ENCODE data around the gene COX15.
A peak's percentile ranks its signal among the peaks of the same experiment; 100 is the strongest.
"Not testable (repeated sequence)": the region's sequence is repeated elsewhere in the genome, so short reads cannot be mapped to it uniquely, and the experiment has no call there.

Gene COX15

DNA sequence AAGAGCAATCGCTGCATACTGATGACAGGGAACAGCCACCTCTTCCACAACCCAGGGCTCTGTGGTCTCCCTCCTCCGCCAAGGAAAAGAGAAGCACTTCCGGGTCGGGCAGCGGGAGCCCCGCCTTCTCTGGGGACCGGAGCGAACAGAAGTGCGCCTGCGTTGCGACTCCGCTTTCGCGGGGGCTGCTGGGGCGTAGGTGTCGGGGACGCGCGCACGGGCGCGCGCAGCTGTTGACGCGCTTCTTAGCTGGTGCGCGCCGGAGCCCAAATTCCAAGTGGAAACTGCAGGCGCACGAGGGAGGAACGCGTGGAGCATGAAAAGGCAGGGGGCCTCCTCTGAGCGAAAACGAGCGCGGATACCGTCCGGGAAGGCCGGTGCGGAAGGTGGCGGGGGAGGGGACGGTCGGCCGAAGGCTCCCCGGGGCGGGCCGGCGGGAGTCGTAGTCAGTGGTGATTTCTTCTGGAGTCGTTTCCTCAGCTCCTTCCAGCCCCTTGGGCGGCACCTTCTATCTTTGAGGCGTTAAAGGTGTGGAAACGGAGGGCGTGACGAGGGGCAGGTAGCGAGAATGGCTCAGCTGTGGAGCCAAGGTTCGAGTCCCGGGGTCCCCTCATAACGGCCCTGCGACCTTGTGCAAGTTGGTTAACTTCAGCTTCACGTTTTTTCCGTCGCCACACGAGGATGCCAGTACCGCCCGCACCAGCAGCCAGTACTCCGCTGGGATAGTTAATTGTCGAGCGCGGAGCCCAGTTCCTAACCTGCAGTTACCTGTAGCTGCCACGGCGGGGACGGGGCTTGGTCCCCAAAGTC, at the start of gene COX15, which contains the start of gene CUTC:
Gene COX15 (minus strand): TSS at position 95 of the 810 bp plus-strand sequence. CDS start 78 bp downstream, at position 17.
Gene CUTC (plus strand): TSS at position 202 of the 810 bp plus-strand sequence. CDS start 115 bp downstream, at position 317.
- DNase-seq (ENCODE audit: low spot score), result peak; percentile 96

DNA sequence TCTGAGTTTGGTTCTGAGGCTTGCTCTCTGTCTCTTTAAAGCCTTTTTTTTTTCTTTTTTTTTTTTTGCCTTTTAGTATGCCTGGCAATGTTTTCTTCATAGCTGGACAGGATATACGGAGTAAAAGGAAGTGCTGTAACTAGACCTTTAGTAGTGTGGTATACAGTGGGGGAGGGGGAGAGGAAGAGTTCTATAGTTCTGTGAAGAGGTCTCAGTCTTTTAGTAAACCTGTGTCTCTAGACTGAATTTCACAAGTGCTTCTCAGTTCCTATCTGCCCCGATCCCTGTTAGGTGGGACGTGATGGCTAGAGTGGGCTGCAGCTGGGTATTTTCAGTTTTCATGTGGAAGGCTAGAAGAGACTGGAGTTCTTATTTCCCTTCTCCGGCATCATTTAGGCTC, 47.4 kb upstream of the COX15 start:
- DNase-seq (ENCODE audit: low spot score), result peak; percentile 39

DNA sequence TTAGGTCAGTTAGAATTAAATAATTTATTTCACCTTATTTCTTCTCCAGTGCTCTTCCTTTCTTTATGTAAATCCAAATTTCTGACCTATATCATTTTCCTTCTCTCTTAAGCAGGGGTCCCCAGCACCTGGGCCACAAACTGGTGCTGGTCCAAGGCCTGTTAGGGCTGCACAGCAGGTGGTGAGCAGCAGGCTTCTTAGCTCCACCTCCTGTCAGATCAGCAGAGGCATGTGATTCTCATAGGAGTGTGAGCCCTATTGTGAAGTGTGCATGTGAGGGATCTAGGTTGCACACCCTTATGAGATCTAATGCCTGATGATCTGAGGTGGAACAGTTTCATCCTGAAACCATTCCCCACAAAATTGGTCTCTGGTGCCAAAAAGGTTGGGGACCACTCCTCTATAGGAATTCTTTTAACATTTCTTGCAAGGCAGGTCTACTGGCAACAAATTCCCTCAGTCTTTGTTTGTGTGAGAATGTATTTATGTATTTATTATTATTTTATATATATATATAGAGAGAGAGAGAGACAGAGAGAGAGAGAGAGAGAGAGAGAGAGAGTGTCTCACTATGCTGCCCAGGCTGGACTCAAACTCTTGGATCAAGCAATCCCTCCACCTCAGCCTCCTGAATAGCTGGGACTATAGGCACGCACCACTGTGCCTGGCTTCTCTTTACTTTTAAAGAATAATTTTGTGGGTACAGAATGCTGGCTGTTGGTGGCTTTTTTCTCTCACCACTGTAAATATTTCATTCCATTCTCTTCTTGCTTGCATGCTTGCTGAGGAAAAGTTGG, 46.2 kb upstream of the COX15 start:
- DNase-seq (ENCODE audit: low spot score), result peak; percentile 76

DNA sequence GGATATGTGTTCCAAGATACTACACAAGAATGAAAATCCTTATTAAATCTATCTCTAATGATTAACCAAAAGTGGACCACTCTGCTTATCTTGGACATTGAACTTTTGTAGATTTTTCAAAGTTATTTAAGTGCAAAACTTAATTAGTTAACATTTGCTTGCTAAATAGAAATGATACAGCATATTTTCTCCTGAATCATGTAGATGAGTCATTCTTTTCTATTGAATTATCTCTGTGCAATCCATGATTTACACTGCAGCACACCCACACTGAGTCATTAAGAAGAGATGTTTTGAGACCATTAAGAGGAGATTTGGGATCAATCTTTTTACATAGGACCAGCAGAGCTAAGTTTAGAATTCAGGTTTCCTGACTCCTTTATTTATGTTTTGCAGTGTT, 43.9 kb upstream of the COX15 start:
- DNase-seq (ENCODE audit: low spot score), result no peak

DNA sequence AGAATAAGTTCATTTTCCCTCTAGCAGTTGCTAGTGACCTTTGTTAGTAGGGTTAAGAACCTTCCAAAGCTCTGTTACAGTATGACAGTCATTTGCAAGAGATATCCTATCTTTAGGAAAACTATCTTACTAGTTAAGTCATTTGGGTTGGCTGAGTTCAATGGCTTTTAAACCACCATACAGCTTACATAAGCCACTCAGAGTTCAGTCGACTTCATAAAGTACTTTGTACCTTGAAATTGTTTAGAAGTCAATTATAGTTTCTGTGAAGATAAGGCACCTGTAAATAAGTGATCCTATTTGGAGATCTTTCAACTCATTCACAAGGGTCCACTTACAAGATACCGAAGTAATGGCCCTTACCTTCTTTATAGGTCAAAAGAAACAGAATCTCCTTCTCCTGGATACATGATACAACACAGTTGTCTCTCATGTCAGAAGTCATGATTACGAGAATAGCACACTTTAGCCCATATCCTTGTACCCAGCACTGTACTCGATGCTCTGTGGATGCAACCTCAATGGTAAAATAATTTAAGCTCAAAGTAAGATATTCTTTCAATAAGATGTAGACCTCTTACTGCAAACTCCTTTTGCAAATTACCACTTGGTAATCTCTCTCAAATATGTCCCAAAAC, 38.6 kb upstream of the COX15 start:
- no peak for DNase-seq (ENCODE audit: low spot score)

DNA sequence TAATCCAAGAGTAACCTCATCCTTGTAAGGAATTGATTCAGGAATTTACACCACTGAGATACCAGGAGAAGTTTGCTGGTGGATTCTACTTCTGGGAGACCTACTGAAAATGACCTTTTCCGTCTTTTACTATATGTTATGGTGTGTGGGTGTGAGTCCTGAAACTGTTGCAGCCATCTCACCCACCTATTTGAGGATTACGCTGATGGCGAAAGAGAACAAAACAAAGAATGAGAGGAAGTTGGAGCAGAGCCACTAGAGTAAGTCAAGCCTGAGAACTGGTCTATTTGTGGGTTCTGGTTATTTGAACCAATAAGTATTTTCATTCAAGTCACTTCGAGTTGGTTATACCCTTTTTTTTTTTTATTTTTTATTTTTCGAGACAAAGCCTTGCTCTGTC, 37.8 kb upstream of the COX15 start:
- DNase-seq (ENCODE audit: low spot score), result no peak

DNA sequence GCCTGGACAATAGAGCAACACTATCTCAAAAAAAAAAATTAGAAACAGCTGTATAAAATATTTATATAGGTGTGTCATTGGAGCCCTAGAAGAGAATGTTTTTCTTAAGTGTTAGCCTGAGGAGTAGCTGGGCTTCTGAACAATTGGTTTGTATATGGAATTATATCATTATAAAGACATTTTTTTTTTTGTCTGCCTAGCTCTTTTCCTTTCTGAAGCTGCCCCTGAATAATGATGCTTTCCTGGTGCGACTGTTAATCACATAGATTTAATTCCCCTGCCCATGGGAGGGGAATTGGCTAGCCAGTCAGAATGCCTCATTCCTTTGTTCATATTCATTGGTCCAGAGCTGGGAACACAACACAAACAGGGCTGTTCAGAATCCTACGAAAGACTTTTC, 36.6 kb upstream of the COX15 start:
- DNase-seq (ENCODE audit: low spot score), result no peak

DNA sequence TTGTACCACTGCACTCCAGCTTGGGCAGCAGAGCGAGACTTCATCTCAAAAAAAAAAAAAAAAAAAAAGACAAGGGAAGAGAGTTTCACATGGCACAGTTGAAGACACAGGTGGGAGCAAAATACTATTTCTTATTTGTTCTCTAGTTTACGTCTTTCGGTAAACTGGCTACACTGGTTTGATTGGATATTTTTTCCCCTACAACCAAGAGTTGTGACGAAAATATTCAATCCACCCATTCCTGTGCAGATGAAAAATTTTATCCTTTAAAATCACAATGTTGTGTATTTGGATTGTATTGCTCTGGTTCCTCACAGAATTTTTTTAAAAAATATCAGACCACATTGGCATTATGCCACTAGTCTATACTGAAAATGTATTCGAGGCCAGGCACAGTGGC, 36.0 kb upstream of the COX15 start:
- no peak for DNase-seq (ENCODE audit: low spot score)

DNA sequence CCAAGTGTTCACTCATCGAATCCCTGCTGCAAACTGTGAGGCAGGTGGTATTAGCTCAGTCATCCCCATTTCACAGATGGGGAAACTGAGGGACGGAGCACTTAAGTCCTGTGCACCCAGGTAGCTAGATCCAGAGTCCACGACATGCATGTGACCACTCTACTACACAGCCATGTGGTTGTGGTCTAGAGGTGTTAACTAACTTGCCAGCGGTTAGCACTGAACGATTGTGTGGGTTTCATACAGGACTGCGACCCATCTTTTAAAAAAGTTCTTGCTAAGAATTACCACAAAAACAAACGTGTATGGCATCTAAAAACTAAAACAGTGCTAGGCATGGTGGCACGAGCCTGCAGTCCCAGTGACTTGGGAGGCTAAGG, 34.4 kb upstream of the COX15 start:
- DNase-seq (ENCODE audit: low spot score), result no peak

DNA sequence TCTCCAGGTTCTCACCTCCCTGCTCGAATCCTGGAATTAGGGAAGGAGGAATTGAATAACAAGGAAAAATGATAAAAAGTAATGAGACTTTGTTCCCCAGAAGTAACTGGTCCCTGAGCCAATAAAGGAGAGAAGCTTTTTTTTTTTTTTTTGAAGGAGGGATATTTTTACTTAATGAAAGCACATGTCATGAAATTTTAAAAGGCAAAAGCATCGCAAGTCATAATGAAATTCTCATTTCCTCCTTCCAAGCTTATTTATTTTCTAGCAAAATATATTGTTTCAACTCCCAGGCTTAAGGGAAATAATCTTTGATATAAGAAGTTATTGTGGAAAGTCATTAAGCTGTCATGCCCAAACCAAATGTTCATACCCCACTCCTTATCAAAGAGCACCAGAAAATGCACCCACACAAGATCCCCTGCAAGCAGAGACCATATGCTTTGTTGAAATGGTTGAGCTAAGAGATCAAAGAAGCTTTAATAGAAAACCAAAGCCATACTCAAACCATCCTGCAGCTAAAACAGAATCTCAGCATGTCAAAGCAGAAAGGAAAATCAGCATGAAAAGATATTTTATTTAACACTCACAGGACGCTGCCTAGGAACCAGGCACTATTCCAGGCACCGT, 33.9 kb upstream of the COX15 start:
- DNase-seq (ENCODE audit: low spot score), result no peak

DNA sequence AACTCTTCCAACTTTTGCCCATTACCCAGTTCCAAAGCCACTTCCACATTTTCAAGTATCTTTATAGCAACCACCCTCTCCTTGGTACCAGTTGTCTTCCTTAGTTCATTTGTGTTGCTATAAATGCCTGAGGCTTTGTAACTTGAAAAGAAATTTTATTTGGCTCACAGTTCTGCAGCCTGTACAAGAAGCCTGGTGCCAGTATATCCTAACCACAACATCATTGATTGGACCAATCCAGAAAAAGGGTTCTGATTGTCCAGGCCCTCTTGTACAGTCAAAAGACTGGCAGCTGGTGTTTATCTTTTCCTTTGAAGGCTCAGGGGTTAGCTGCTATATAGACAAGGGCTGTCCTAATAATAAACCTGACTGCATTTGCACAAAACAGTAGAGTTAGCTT, 29.4 kb upstream of the COX15 start:
- no peak for DNase-seq (ENCODE audit: low spot score)

DNA sequence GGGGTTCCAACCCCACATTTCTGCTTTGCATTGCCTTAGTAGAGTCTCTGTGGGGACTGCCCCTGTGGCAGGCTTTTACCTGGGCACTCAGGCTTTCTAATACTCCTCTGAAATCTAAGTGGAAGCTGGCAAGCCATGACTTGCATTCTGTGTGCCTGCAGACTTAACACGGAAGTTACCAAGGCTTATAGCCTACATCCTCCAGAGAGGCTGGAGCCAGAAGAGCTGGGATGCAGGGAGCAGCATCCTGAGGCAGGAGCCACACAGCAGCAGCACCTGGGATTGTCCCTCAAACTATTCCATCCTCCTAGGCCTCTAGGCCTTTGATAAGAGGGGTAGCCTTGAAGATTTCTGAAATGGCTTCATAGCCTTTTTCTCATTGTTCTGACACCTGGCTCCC, 28.4 kb upstream of the COX15 start:
- no peak for DNase-seq (ENCODE audit: low spot score)

DNA sequence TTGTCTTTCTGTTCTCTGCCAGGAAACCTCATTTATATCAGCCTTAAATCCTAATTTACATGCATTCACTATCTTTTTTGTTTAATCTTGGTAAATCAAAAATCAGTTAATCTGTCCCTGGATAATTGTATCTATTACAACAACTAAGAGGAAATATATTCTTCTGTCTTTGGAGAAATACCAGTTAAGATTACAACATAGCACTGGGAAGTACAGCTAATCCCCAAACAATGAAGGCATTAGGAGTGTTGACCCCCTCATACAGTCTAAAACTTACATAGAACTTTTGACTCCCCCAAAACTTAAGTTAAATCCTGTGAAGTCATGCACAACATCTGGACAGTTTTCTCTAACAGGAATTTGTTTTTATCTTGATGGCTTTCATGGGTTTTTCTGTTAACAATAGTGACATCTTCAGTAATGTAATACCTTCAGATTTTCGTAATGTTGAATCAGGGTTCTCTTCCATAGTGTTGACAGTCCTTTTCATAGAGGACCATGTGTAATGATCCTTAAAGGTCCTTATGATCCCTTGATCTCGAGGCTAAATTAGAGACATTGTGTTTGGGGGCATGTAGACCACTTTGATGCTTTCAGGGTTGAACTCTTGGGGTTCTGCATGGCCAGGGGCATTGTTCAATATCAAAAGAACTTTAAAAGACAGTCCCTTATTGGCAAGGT, 26.4 kb upstream of the COX15 start:
- no peak for DNase-seq (ENCODE audit: low spot score)

DNA sequence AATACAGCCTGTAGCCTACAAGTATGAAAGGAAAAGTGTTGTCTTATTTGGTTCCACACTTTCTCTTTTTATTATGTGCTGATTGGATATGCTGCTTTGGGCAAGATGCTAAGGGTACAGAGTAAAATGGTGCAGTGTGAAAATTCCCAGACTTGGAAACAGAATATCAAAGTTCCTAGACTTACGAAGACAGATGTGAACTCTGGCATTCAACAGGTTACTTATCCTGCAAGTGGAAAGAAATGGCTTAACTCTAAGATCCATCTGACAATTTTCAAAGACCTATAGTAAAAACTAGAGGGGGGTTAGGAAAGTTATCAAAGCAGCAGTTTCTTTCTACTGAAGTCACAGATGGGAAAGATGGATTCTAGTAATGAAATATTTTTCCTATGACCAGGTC, 24.2 kb upstream of the COX15 start:
- DNase-seq (ENCODE audit: low spot score), result no peak

DNA sequence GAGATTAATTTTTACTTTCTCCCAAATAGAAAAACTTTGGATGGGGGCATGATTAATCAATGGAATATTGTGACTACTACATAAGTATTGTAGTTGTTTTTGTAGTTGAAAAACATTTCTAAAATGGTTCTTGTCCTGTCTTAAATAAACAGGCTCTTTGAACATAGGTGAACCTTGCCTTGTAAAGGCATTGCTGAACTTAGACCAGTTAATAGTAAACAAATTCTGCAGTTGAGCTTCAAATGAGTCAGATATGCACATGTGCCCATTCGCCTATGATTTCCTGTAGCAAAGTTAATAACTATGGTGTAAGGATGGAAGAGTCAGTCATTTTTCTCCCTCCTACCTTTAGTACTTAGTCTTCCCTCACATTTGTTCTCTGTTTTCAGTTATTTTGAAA, 22.7 kb upstream of the COX15 start:
- no peak for DNase-seq (ENCODE audit: low spot score)

DNA sequence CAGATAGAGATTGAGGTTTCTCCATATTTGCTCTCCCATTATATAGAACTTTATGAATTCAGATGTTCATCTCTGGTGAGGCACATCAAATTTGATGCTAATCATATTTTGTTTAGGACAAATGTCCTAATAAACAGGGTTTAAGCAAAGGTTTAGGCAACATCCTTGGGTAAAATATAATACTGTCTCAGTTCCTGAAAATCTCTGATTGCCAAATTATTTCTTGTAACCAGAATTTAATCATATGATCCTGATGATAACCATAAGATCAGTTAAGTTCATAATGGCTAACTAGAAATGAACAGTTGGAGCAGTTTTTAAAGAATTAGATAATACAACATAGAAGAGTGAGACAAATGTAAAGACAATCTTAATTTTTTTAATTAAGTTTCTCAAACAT, 18.7 kb upstream of the COX15 start:
- DNase-seq (ENCODE audit: low spot score), result no peak

DNA sequence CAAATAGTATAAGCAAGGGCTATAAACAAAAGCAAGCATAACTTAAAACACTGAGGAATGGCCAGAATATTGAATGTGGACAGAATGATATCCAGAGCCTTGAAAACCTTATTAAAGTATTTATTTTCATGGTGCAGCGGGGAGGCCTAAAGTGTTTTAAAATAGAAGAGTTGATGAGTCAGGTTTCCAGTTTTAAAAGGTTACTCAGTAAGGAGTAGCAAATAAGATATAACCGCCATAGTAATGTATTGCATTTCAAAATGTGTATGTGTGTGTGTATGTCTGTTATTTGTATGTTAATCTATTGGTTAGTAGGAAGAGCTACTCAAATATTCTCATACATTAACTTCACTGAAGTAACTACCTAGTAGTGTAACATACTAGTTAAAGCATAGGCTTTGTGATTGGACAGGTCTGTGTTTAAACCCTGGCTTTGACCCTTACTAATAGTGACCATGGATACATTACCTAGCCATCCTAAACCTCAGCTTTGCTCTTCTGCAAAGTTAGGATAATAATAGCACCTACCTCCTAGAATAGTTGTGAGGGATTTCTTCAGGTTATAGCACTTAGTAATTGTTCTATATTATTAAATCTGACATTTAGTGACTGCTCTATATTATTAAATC, 17.0 kb upstream of the COX15 start:
- no peak for DNase-seq (ENCODE audit: low spot score)

DNA sequence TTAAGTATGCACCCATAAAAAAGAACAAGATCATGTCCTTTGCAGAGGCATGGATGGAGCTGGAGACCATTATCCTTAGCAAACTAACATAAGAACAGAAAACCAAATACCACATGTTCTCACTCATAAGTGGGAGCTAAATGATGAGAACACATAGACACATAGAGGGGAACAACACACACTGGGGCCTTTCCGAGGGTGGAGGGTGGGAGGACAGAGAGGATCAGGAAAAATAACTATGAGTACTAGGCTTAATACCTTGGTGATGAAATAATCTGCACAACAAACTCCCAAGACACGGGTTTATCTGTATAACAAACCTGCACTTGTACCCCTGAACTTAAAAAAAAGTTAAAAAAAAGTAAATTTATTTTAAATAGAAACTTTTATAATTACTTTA, 14.2 kb upstream of the COX15 start:
- not testable (repeated sequence) for DNase-seq (ENCODE audit: low spot score)

DNA sequence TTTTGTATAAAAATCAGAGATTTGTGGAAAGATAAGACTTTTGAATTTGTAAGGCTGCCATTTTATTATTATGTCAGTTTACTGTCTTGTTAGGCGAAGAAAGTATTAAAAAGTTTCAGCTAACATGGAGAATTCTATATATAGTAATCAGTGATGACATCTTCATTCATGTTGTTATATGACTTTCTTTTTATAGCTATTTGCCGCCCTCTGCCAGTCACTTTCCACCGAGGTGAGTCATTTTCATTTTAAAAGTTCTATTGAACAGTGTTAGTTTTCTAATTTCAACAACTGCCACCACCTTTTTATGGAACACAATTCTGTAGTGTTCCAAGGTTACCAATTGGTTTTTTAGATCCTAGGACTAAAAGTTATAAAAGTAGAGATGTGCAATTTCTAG, 11.9 kb upstream of the COX15 start:
- no peak for DNase-seq (ENCODE audit: low spot score)

DNA sequence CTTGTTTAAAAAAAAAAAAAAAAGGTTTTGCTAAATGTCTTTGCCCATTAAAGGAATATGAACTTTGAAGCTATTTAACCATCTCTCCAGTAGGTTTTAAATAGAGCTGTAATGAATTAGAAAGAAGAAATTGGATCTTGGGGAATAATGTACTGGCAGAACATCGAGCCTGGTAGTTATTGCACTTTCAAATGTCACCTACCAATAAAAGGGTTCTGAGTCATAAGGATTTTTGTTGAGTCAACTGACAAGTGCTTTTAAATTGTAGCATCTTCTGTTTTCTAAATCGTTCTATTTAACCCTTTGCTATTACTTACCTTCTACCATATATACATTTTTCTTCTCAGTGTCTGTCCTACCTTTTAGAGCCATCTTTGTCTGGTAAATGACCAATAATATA, 10.8 kb upstream of the COX15 start:
- no peak for DNase-seq (ENCODE audit: low spot score)

DNA sequence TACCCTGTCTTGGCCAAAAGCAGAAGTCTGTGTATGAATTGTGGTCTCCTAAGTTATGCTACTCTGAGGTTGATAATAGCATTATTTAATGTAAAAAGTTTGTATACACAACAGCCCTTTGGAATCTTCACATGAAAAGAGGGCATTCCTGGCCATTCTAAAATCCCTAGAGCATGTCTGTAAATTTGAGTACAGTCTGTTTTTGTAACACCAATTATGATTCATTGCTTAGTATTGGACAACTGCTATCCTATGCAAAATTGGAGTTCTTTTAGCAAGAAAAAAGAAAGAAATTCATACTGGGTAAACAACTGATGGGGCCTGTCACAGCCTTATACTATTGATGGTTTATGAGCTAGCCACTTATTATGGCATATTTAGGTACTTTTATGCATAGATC, 10.3 kb upstream of the COX15 start:
- DNase-seq (ENCODE audit: low spot score), result no peak
